Germinal center (tissue), 1 donor: Measurements from ENCODE around the gene DBH.

Experiments
- DNase-seq: peaks from one replicate; pipeline ENCODE4 v3.0.0; 2012; ENCODE audit warnings: mixed read lengths, low spot score

Gene DBH

DNA sequence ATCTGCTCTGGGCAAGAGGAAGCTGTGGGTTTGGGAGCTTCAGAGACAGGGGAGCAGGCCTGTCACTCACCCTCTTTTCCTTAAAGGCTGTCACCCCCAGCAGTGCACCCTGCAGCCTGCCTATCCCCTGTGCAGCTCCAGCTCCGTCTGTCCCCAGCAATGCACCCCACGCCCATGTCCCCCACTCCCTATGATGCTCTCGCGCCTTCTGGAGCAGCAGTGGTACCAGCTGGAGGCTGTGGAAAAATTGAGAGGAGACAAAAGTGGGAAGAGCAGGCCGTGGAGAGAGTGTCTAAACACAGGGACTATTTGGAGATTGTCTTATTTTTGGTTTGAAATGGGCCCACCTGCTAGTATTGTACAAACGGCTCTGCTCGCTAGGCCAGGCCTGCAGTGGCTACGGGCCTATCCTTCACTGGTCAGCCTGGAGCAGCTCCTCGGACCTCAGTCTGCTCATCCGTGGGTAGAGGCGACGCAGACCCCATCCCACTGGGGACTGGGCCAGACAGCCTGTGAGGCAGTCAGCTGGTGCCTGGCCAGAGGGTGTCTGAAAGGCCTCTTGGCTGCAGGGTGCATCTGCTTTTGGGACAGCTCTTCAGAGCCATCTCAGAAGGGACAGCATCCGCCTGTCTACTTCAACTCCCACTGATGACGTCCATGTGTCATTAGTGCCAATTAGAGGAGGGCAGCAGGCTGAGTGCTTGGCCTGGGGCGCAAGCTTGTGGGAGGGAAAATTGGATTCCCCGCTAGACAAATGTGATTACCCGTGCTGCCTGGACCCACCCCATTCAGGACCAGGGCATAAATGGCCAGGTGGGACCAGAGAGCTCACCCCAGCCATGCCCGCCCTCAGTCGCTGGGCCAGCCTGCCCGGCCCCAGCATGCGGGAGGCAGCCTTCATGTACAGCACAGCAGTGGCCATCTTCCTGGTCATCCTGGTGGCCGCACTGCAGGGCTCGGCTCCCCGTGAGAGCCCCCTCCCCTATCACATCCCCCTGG is at the start of gene DBH:
Gene DBH (plus strand): TSS at position 831 of the 999 bp plus-strand sequence. CDS start 9 bp downstream, at position 840.
- DNase-seq = no peak

DNA sequence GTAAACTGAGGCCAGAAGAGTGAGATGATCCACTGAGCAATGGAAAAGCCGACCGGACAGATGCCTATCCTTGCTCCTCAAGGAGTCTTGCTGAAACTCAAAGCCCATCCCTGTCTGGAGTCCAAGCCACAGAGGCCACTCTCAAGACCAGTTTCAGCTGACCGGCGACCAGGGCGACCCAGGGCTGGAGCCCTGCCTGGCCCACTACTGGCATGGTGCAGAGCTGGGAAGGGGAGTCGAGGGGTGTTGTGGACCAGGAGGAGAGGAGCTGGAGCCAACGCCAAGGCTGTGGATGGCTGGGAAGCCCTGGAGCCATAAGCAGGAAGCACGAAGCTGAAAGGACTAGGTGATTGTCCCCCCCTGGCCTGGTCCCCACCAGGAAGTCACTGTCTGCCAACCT is 49.1 kb upstream of the DBH start:
- no peak for DNase-seq

DNA sequence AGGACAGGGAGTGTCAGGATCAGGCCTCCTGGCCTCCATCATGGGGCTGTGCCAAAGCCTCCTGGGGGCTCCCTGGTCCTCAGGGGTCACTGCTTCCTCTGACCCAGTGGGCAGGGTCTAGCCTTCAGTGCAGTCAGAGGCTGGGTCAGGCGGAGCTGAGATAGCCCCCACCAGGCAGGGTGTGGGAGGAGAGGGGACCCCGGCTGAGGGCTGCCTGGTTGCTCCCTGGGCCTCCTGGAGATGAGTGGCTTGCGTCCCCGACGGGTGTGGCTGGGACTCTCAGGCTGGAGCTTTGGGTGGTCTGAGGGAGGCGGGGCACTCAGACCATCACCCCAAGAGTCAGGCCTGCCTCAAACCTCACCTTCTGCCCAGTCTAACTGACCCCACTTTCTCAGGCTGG is 48.7 kb upstream of the DBH start:
- no peak for DNase-seq

DNA sequence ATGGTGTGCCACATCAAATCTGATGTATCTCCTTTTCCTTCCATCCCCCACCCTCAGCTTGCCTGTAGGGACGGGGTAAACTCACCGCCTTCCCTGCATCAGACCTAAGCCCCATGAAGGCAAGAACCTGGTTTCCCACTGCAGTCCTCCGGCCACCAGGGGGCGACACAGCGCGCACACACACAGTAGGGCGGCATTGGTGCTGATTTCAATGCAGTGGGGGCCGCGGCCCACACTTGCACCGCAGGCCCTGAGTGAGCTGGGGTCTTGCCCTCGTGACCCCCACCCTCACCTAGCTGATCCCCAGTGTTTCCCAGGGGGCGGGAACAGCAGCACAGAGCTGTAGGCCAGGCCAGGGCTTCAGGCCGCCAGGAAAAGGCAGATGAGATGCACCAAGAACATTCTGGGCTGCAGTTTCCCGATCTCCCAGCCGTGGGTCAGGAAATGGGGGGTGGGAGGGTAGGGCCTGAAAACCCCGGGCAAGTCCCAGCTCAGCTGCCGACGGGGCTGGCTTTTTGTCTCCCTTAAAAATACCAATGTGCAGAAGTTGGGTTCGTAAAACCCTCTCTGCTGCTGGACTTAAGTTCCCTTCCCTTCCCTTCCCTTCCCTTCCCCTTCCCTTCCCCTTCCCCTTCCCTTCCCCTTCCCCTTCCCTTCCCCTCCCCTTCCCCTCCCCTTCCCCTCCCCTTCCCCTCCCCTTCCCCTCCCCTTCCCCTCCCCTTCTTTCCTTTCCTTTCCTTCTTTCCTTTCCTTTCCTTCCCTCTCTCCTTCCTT is 46.5 kb upstream of the DBH start:
- DNase-seq = no peak

DNA sequence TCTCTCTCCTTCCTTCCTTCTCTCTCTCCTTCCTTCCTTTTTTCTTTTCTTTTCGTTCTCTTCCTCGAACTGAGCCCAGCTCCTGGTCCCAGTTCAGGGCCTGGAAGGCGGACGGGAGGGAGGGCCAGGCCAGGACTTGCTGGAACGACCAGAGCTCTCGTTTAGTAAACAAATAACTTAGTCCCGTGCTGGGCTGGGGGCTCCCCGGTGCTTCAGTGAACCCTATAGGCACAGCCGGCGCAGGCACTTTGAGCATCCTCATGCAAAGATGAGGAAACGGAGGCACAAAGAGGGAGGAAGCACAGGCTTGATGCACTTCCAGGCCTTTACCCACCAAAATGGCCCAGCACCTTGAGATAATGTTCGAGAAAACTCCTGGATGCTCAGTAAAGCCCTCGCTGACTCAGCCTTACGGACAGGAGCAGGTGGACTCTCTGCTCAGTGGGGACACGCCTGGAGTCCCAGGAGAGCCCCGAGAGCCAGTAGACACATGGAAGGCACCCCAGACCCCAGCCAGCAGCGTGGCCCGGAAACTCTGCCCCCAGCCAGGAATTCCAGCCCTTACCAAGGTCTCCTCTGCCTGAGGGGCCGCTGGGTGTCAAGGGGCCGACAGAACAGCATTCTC is 45.8 kb upstream of the DBH start:
- DNase-seq = no peak

DNA sequence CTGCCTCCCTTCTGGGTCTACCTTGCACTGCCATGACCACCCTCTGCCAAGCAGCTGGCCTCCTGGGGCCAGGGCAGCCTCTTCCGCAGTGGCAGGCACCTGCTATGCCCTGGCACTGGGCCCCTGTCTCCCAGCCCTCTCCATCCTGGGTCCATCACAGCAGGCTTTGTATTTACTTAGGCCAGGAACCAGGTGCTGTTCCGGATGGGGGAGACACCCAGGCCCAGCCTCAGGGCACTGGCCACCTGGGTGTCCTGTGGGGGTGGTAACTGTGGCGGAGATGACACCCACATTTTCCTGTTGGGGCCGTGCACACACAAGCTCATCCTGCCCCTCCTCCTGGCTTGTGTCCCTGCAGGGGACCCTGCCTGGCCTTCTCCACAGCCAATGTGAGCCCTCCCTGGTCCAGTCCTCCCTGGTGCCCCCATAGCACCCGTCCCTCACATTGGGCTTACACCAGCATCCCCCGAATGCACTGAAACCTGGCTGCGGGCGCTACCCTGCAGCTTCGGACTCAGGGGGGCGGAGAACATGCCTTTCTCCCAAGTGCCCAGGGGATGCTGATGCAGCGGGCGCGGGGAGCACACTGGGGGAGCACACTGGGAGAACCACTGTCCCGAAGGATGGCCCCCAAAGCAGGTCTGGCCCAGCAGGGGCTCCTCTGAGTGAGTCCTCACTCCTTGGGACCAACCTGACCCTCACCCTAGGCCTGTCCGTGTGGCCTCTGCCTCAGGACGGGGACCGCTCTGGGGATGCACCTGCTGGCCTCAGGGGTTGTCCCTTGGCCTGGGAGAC is 44.9 kb upstream of the DBH start:
- DNase-seq = no peak

DNA sequence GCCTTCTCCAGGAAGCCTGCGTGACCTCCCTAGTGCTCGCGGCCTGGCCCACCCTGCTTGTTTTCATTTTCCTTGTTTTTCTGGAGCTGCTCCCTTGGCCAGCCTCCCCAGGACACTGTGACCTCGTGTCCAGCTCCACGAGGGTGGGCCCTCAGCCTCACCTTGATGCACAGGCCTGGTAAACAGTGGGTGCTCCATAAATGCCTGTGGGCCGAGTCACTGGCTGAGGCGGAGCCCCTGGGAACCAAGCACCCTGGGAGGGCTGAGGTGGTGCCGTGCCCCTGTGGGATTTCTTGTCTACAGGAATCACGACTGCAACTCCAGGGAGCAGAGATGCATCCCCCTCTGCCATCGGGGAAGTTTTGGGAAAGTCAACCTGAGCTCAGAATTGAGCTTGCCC is 44.2 kb upstream of the DBH start:
- no peak for DNase-seq

DNA sequence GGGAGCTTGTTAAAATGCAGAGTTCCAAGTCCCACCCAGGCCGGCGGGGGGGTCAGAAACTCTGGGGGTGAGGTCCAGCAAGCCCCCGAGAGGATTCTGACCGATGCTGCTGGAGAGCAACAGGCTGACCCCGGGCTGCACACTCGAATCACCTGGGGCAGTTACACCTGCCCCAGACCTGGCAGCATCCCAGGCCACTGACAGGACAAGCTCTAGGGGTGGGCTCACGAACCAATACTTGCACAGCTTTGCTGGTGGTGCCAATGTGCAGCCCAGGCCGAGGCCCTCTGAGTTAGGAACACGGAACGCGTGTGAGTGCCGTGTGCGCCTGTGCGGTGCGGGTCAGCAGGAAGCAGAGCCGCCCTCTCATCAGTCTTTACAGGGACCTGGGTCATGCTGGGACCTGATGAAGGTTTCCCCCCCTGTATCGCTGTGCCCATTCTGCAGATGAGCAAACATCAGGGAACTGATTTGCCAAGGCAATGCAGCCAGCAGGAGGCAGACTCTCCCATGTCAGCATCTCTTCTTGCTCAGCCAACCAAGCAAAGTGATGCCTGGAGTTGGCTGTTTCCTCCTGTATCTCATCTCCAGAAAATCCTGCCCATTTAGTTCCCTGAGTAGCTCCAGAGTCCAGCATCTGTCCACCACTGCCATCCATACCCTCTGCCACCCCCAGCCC is 43.3 kb upstream of the DBH start:
- DNase-seq = no peak

DNA sequence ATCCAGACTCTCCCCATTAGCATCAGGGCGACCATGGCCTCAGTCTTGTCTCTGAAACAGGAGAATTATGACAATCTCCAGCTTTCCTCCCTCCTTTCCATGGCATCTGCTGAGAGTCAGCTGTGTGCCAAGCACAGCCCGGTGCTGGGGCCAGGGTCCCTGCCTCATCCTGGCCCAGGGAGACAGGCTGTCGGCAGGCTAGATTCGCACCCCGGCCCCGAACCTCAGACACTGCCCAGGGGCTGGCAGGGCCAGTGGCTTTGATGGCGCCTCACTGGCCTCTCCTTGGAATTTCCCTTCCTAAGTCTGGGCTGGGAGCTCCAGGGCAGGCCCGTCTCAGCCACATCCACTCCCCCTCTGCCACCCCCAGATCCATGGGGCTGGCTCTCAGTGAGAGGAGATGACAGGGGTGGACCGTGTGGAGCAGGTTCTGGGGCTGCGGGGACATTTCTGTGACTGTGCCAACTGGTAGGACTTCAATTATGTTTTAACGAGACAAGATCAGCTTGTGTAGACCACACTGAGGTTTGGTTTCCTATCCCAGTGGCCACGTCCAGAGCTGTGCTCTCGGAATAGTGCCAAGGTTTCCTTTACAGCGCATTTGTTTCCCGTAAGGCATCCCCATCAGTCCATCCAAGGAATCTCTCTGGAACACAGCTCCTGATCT is 42.4 kb upstream of the DBH start:
- no peak for DNase-seq

DNA sequence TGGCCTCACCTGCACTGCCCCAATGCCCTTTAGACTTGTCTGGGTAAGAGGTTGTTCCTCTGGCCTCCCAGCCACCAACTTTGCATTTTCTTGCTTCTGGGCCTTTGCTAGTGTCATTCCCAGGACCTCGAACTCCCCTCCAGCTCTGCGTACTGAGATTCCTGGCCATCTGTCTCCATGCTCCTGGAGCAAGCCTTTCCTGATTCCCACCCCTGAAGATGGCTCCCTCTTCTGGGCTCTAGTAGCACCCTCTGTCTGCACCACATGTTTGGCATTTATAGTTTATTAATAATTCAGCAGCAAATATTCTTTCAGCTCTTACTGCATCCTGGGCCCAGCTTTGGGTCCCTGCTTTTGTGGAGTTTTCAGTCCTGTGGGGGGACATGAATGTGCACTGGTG is 41.9 kb upstream of the DBH start:
- no peak for DNase-seq

DNA sequence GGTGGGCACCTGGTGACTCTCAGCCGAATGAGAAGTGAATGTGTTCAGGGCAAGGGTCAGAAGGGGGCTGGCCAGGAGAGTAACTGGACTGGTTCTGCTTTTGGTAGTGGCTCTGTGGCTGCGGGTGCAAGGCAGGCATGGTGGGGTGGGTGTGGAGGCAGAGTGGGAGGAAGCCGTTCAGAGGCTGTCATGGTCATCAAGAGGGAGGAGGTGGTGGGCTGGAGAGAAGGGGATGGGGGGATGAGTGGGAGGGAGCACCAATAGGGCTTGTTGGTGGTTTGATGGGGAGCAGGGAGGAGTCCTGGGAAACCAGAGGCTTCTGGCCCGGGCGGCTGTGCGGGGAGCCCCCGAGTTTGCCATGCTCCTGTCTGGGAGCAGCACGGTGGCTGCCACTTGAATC is 40.3 kb upstream of the DBH start:
- no peak for DNase-seq

DNA sequence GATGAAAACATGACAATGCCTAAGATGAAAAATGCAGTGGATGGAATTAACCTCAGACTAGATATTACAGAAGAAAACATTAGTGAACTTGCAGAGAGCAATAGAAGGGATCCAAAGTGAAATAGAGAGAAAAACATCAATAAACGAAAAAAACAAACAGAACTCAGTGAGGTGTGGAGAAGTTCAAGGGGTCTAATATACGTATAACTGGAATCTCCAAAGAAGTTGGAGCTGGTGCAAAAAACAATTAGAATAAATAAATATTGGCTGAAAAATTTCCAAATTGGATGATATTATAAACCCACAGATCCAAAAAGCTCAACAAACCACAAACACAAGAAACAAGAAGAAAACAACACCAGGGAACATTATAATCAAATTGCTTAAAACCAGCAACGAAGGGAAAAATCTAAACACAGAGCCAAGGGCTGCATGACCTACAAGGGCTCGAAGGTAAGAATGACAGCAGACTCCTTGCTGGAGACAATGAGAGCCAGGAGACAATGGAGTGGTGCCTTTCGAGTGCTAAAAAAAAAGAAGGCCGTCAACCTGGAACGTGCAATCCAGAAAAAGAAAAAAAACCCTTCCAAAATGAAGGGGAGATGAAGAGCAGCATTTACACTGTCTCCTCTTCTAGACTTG is 38.7 kb upstream of the DBH start:
- DNase-seq = no peak

DNA sequence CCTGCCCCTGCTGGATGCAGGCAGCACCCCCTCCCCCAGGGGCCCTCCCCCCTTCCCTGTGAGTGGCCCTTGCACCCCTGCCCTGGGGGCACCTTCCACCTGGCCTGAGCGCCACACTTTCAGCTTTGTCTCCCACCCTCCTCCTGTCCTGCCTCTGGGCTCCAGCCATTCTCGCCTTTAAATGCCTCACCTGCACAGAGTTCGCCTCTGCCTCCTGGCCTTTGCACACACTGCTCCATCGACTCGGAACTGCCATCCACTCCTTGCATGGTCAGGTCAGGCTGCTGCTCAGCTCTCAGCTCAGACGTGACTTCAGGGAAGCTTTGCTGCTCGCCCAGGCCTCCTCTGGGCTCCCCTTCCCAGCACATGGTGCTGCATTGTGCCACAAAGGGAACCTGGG is 37.2 kb upstream of the DBH start:
- DNase-seq = no peak

DNA sequence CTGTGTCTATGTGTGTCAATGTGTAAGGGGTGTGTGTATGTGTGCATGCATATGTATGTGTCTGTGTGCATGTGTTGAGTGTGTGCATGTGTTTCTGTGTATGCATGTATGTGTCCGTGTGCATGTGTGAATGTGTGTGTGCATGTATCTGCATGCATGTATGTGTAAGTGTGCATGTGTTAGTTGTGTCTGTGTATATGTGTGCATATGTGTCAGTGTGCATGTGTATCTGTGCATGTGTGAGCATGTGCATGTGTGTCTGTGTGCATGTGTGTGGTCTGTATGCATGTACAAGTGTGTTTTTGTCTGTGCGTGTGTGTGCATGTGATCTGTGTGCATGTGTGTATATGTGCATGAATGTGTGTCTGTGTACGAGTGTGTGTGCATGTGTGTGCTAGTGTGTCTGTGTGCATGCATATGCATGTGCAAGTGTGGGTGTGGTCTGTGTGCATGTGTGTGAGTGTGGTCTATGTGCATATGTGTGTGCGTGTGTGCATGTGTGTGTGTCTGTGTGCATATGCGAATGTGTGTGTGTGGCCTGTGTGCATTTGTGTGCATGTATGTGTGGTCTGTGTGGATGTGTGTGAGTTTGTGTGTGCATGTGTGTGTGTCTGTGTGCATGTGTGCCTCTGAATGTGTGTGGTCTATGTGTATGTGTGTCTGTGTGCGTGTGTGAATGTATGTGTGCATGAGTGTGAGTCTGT is 36.5 kb upstream of the DBH start:
- DNase-seq = no peak

DNA sequence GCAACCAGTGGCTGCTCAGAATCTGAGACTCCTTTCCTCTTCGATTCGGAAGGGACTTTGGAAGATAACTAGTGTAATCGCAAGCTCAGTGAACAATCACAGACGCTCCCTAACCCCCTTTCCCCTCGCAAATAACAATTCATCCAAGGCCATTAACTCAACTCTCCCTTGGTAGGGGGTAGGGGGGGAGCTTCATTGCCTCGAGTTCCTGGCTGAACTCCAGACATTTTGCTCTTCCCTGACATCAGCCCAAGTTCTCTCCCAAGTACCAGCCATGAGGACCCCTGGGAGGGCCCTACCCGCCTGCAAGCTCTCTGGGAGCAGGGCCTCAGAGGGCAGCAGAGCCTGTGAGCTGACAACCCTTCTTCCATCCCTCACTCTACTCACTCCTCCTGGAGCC is 35.4 kb upstream of the DBH start:
- DNase-seq = no peak

DNA sequence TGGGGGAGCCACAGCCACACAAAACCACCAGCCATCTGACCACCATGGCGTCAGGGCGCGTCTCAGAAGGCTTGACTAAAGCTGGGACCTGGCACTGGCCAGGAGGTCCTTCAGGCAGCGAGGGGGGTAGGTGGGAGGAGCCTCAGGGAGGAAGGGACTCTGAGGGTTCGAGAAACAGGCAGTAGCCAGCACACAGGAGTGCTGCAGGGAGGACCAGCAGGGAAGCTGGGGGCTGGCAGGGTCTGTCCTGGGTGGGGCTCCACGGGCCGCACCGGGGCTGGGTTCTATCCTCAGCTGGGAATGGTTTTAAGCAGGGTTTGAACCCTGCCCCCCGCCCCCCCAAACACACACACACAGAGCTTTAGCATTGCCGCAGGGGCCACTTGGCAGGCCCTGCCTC is 34.4 kb upstream of the DBH start:
- no peak for DNase-seq

DNA sequence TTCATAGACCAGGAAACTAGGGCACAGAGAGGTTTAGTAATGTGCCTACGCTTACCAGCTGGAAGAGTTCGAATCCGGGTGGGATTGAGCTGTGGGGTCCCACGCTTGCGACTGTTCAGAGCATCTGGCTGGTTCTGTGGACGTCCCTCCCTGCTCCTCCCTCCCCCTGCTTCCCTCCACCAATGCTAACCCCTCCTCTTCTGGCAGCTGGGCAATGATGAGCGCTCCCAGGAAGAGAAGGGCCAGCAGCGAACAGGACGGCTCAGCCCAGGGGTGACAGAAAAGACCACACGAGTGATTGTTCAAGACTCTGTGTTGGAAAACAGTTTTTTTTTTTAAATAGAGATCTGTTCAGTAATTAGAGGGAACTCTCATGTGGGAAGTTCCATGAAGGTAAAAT is 33.9 kb upstream of the DBH start:
- DNase-seq = no peak

DNA sequence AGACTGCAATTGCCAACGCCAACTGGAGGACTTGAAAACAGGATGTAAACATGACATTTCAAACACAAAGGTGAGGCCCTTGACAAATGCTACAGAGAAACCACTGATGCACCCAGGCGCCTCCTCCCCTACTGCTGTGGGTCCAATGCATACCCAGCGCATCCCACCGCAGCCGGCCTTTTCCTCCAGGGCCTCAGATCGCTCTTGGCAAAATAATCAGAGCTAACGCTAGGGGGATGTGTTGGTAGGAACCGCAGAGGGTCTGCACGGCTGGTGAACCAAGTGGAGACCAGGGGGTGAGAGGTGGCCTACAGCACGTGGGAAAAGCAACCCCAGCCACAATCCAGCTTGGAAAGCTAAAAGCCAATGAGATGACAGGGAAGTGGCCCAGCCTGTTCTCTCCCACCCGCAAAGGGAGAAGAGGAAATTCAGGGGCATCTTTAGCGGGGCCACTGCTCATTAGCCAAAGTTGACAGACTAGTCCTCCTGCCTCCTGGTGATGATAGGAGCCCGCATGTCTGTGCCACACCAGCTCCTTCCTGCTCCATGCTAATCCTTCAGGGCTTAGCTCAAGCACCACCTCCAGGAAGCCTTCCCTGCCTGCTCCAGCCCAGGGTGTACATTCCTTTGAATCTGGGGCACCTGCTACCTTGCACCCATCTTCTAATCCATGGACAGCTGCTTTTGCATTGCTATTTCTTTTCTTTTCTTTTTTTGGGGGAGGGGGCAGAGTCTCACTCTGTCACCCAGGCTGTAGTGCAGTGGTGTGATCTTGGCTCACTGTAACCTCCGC is 32.8 kb upstream of the DBH start:
- no peak for DNase-seq

DNA sequence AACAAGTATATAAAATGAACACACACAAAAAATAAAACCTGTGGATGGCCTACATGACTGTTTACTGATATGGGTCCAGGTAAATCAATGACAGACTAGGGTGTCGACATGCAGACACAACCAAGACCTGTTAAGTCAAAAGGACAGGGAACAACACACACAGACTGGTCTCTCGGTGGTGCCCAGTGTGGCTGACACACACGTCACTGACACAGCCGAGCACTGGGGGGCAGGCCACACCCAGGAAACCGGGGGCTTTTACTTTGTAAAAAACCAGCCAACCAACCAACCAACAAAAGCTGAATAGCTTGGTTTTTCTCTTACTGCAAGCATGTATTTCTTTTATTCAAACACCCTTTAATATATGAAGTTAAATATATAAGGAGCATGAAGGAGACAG is 31.9 kb upstream of the DBH start:
- DNase-seq = no peak
